SU-DHL-6 (cell line): Measurements from ENCODE around the gene CLCN4.

ENCODE experiments used
- H2AFZ ChIP-seq: fragments of 200-600 bp; sonication (generic); 2 replicates; pipeline ENCODE4 v1.6.1; 2014; ENCODE audit warnings: low read depth, mild to moderate bottlenecking, moderate library complexity, mixed read lengths, antibody characterized with exemption, low read length; ENCODE audit not compliant: severe bottlenecking
- H3F3A ChIP-seq: fragments of 200-600 bp; shearing (Covaris generic); 2 replicates; pipeline ENCODE4 v1.6.0; 2016; ENCODE audit warnings: antibody characterized with exemption, mild to moderate bottlenecking; ENCODE audit not compliant: insufficient read depth
- H3K27ac ChIP-seq: fragments of 200-600 bp; sonication (generic); 2 replicates; pipeline ENCODE4 v1.5.1; 2016; ENCODE audit warnings: low read depth, mild to moderate bottlenecking, low read length, moderate library complexity, mixed read lengths
- H3K27me3 ChIP-seq: fragments of 200-600 bp; sonication (generic), shearing (Covaris generic); 2 replicates; pipeline ENCODE4 v1.6.0; 2014; ENCODE audit warnings: mild to moderate bottlenecking, low read length
- H3K36me3 ChIP-seq: fragments of 200-600 bp; sonication (generic); 2 replicates; pipeline ENCODE4 v1.6.1; 2014; ENCODE audit warnings: mild to moderate bottlenecking, low read length, mixed read lengths
- H3K4me2 ChIP-seq: fragments of 300-600, 200-600 bp; shearing (Covaris generic), sonication (generic); 2 replicates; pipeline ENCODE4 v1.6.0; 2014; ENCODE audit warnings: low read length, low read depth, mild to moderate bottlenecking; ENCODE audit not compliant: poor library complexity, severe bottlenecking
- H3K4me3 ChIP-seq: fragments of 200-600 bp; sonication (generic); 2 replicates; pipeline ENCODE4 v1.5.1; 2014; ENCODE audit warnings: antibody characterized with exemption, low read length, mild to moderate bottlenecking, mixed read lengths; ENCODE audit not compliant: insufficient read depth, poor library complexity, severe bottlenecking
- H3K79me2 ChIP-seq: fragments of 200-600 bp; sonication (generic); 2 replicates; pipeline ENCODE4 v1.6.1; 2014; ENCODE audit warnings: mild to moderate bottlenecking, low read length, moderate library complexity; ENCODE audit not compliant: insufficient read depth
- H3K9ac ChIP-seq: fragments of 200-600 bp; sonication (generic); 2 replicates; pipeline ENCODE4 v1.7.0; 2014; ENCODE audit warnings: mild to moderate bottlenecking, low read length
- H3K9me2 ChIP-seq: fragments of 200-600 bp; sonication (generic); replicated peaks from 2 replicates; pipeline ENCODE4 v1.6.1; 2014; ENCODE audit warnings: low read length; ENCODE audit not compliant: insufficient read depth
- H3K9me3 ChIP-seq: fragments of 200-600 bp; sonication (generic); 2 replicates; pipeline ENCODE4 v1.6.1; 2014; ENCODE audit warnings: low read length, mixed read lengths; ENCODE audit not compliant: insufficient read depth
- H4K20me1 ChIP-seq: fragments of 200-600 bp; sonication (generic); 2 replicates; pipeline ENCODE4 v1.6.1; 2014; ENCODE audit warnings: low read depth, mild to moderate bottlenecking, antibody characterized with exemption, low read length, moderate library complexity, mixed read lengths
- CTCF ChIP-seq: fragments of 200-600 bp; sonication (generic); IDR thresholded peaks from one replicate; pipeline ENCODE4 v1.5.1; 2017; ENCODE audit warnings: antibody characterized with exemption, mild to moderate bottlenecking, low read length, moderate library complexity; ENCODE audit not compliant: insufficient read depth, poor library complexity, severe bottlenecking
- EZH2phosphoT487 ChIP-seq: fragments of 200-600 bp; sonication (generic), shearing (Covaris generic); conservative IDR thresholded peaks from 2 replicates; pipeline ENCODE4 v1.6.1; 2018; ENCODE audit warnings: mild to moderate bottlenecking, antibody characterized with exemption, low read length, moderate library complexity, mixed read lengths

The CLCN4 gene

GRCh38 chrX:10167573-10167972 is 10.8 kb downstream of the CLCN4 start:
- Histone ChIP-seq H3K9me3 (no peaks in the 10 kb centered on the region), H3K4me2 (no peak overlapping the region), H3K9me2 (no peaks in the 10 kb centered on the region), H3K36me3 (no peaks in the 10 kb centered on the region), H3K4me3 (no peak overlapping the region), H3K27ac (no peak overlapping the region), H2AFZ (no peak overlapping the region), H3K9ac (no peak overlapping the region), H3K27me3 (no peaks in the 10 kb centered on the region), H3K79me2 (no peaks in the 10 kb centered on the region), H4K20me1 (no peaks in the 10 kb centered on the region), H3F3A (no peaks in the 10 kb centered on the region)
- TF ChIP-seq EZH2phosphoT487 (no peak), CTCF (no peak)

GRCh38 chrX:10168226-10168625 is 11.5 kb downstream of the CLCN4 start:
- Histone ChIP-seq H4K20me1 (no peaks in the 10 kb centered on the region), H3F3A (no peaks in the 10 kb centered on the region), H3K36me3 (no peaks in the 10 kb centered on the region), H3K27me3 (no peaks in the 10 kb centered on the region), H2AFZ (no peak overlapping the region), H3K9me2 (no peaks in the 10 kb centered on the region), H3K9me3 (no peaks in the 10 kb centered on the region), H3K27ac (no peak overlapping the region), H3K9ac (no peak overlapping the region), H3K79me2 (no peaks in the 10 kb centered on the region), H3K4me2 (no peak overlapping the region), H3K4me3 (no peak overlapping the region)
- TF ChIP-seq CTCF (no peak), EZH2phosphoT487 (no peak)

- Histone ChIP-seq H3K9me2 (no peaks in the 10 kb centered on the region), H3K36me3 (no peaks in the 10 kb centered on the region), H4K20me1 (no peaks in the 10 kb centered on the region), H3K27me3 (no peaks in the 10 kb centered on the region), H3K79me2 (no peaks in the 10 kb centered on the region), H3K4me3 (no peak overlapping the region), H3K9me3 (no peaks in the 10 kb centered on the region), H3K27ac (no peak overlapping the region), H3K4me2 (no peak overlapping the region), H3F3A (no peaks in the 10 kb centered on the region), H2AFZ (no peak overlapping the region), H3K9ac (no peak overlapping the region)
- TF ChIP-seq CTCF (no peak), EZH2phosphoT487 (no peak)
Measured at GRCh38 chrX:10169175-10169574, 12.4 kb downstream of the CLCN4 start.
